ENCODE measurements around the gene BHLHE23.

BHLHE23 gene

GRCh38 chr20:63007646-63008488, 1.1 kb upstream of the BHLHE23 start:
- DNase-seq: no peak

GRCh38 chr20:63007360-63007645, 539 bp upstream of the BHLHE23 start:
- no peak for DNase-seq

- no peak for DNase-seq
Measured at GRCh38 chr20:63005862-63006539, 763 bp downstream of the BHLHE23 start.

DNA sequence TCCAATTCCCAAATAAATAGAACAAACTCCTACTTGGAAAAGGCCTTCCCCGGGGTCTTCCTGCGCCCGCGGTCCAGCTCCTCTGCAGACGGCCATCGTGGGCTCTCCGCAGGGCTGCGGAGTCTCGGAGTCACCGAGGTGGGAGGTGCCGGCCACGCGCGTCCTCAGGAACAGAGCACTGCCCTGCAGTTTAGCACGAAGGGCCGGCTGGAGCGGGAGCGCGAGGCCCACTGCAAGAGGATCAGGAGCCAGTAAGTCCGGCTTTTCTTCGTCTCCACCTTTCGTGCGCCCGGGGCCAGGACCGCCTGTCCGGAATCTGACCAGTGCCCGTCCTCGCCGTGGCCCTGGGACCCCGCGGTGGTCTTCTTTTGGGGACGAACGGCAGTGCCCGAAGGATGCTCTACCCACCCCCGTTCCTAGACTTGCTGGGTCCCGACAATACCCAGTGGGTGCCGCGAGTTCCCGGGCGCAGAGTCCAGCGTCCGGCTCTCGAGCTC, 1.4 kb downstream of the BHLHE23 start:
- no peak for DNase-seq

GRCh38 chr20:63004607-63005364, 2.0 kb downstream of the BHLHE23 start:
- no peak for DNase-seq

GRCh38 chr20:63003546-63003945, 3.2 kb downstream of the BHLHE23 start:
- DNase-seq: no peak

GRCh38 chr20:63002511-63002910, 4.3 kb downstream of the BHLHE23 start:
- DNase-seq: no peak

DNA sequence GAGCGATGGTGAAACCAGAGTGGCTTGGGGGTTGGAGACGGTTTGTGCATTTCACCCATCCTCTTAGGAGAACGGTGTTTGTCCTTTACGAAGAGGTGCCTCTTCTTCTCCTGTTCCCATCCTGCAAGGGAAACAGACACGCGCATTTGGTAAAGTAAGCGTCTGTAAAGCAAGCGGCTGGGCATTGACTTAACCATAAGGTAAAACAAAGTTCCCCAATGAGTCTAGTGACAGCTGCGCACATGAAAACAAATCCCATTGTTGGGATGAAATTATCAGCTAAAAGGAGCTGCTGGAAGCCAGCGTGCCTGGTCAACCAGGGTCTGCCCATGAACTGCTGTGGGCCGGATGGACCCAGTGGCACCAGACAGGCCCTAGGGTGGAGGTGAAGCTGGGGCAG, 5.8 kb downstream of the BHLHE23 start:
- no peak for DNase-seq

- DNase-seq: no peak
Measured at GRCh38 chr20:63000036-63000435, 6.7 kb downstream of the BHLHE23 start.

DNA sequence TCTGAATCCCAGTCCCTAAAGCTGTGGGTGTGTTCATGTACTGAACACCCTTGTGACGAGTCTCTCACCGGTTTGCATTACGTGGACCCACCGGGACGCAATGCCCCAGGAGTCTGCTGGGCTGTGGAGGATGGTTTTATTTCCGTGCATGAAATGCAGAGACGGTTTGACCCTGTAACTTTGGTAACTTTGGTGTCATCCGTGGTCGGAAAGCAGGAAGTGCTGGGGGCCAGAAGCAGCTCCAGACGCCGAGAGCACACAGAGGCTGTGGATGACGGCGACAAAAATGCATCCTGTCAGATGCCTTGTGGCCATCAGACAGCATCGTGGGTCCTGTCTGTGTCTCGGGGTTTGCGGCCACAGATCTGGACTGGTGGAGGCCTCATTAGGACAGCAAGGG, 7.2 kb downstream of the BHLHE23 start:
- no peak for DNase-seq

DNA sequence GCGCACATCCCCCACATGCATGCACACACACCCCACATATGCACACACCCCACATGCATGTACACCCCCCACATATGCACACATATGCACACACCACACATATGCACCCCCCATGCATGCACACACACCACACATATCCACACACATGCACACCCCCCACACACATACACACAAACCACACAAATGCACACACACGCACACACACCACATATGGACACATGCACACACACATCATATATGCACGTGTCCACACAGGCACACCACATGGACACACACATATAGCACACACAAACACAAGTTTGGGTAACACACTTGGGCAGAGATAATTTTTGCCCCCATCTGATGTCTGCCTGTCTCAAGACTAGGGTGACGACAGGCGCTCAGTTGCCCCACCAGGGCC, 8.3 kb downstream of the BHLHE23 start:
- DNase-seq: no peak

DNA sequence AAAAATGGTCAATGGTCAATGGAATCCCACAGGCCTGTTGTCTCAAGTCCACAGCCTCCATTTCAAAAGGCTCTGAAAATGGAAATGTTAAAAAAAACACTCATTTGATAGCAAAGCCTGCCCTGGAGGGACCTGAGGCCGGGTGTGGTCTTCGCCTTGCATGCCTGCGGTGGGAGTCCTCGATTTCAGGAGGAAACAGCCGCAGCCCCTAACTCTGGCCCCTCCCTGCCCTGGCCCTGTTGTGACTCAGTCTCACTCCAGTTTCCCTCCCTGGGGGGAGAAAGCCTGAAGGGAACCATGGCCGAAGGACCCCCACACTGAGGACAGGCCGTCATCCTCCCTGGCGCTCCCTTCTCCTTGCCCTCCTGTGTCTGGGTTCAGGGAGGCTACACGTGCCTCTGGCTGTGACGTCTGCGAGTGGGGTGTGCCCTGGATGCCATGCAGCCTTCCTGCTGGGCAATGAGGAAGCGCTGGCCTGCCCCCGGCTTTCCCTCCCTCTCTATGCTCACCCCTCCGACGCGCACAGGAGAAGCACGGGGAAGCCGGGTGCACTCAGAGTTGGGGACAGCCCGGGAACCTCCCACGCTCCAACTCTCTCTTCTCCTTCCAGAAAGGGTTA, 9.2 kb downstream of the BHLHE23 start:
- DNase-seq: no peak

- no peak for DNase-seq
Measured at GRCh38 chr20:62996596-62996982, 10.2 kb downstream of the BHLHE23 start.

GRCh38 chr20:62995898-62996595, 10.7 kb downstream of the BHLHE23 start:
- DNase-seq: no peak

DNA sequence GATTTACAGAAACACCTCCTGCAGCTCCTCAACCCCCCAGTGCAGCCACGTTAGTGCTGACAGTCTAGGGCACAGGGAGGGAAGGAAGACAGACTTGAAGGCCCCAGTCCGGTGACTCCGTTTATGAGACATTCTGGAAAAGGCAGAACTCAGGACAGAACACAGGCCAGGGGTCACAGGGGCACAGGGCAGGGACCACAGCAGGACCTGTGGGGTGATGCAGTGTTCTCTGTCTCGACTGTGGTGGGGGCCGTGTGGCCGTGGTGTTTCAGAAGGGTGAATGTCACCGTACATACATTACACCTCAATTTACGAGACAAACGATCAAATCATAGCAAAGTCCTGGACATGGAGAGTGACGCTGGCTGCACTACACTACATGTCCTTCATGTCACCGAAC, 11.3 kb downstream of the BHLHE23 start:
- no peak for DNase-seq

DNA sequence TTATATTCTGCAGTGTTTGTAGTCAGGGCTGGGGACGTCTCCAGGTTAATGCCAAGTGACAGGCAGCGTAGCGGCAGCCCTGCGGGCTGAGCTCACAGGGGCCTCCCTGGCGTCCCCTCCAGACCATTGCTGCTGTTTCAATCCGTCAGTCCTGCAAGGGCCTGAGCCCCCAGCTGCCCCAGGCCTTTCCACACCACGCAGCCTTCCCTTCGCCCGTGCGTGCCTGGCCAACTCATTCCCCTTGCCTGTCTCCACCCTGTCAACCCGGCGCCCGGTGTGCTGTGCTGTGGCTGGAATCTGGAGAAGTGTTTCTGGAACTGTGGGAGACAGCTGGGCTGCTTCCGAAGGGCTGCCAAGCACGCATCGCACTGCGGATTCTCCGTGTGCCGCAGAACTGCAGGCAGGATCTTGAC, 11.9 kb downstream of the BHLHE23 start:
- no peak for DNase-seq

GRCh38 chr20:62993856-62994494, 12.8 kb downstream of the BHLHE23 start:
- no peak for DNase-seq

DNA sequence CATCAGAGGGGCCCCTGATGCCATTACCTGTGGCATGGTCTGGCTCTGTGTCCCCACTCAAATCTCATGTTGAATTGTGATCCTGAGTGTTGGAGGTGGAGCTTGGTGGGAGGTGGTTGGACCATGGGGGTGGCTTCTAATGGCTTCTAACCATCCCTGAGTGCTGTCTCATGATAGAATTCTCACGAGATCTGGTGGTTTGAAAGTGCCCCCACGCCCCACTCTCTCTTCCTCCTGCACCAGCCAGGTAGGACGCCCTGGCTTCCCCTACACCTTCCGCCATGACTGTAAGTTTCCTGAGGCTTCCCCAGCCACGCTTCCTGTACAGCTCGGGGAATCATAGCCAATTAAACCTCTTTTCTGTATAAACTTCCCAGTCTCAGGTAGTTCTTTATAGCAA, 14.9 kb downstream of the BHLHE23 start:
- no peak for DNase-seq

DNA sequence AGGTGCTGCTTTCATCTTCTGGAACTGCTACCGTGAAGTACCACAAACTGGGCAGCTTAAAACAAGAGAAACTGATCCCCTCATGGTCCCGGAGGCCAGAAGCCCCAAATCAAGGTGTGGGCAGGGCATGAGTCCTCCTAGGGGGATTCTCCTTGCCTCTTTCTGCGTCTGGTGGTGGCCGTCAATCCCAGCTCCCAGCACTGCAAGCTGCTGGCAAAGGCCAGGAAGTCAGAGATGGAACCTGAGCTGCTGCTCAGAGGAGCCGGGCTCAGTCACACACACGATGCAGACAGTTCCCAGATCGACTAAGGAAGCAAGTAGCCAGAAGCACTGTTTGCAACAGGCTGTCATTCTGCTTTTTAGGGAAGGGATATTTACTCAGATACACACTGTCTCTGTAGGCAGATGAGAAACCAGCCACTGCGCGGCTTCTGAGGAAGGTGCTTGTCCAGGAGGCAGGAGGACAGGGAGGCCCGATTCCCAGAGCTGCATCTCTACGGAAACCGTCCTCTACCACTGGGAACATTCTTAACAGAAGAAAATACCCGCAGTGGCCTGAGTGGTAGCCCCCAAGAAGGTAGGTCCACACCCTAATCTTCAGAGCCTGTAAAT, 15.5 kb downstream of the BHLHE23 start:
- no peak for DNase-seq

GRCh38 chr20:62990306-62990825, 16.4 kb downstream of the BHLHE23 start:
- no peak for DNase-seq

GRCh38 chr20:62989201-62989601, 17.6 kb downstream of the BHLHE23 start:
- DNase-seq: no peak
